Natural killer cell treated with Interleukin-12 subunit alpha and Interleukin-12 subunit beta and Interleukin-15 and Interleukin-18, amount 100 ng/mL, for 72 hours (primary cell): ENCODE measurements around the gene NRP2. TPM values are rescaled to one million over a fixed set of nuclear protein-coding genes. Genes with fewer than 3 reads are reported as not detected.

Experiments
- ATAC-seq, 2 donors: fragments of 150-1000 bp; cut with Tn5 transposase in 1 of 2; sonication (Bioruptor Pico), chemical (Tn5 transposase) in 1 of 2; 2 replicates each; pipeline ENCODE4 v1.10.0; 2021
- DNase-seq: peaks from one replicate; pipeline ENCODE4 v3.0.0; 2022; ENCODE audit warnings: low spot score
- H3K27ac Mint-ChIP-seq, 2 donors: 1 replicate in 1 of 2; 2 replicates in 1 of 2; pipeline ENCODE4 v1.8.0; 2022; ENCODE audit warnings: mixed read lengths in 2 of 2, mild to moderate bottlenecking in 1 of 2, moderate library complexity in 1 of 2
- H3K27me3 Mint-ChIP-seq, 2 donors: 1 replicate in 1 of 2; 2 replicates in 1 of 2; pipeline ENCODE4 v1.8.0; 2022; ENCODE audit warnings: mixed read lengths in 2 of 2
- H3K36me3 Mint-ChIP-seq: one replicate; pipeline ENCODE4 v1.8.0; 2022; ENCODE audit warnings: mixed read lengths
- H3K4me1 Mint-ChIP-seq, 2 donors: 1 replicate in 1 of 2; 2 replicates in 1 of 2; pipeline ENCODE4 v1.8.0; 2022; ENCODE audit warnings: low read depth in 2 of 2, mixed read lengths in 2 of 2, mild to moderate bottlenecking in 1 of 2
- H3K4me3 Mint-ChIP-seq: one replicate; pipeline ENCODE4 v1.8.0; 2022; ENCODE audit warnings: mixed read lengths
- H3K9me3 Mint-ChIP-seq: 2 replicates; pipeline ENCODE4 v1.8.0; 2022; ENCODE audit warnings: mixed read lengths
- total RNA-seq, 2 donors: library from RNA; stranded (reverse); gene quantifications; one replicate each; pipeline ENCODE4 v1.2.3, GENCODE V29; 2022

Gene NRP2
- total RNA-seq, 2 donors from 2014 or later: 1.5 to 2.6 TPM

- Mint-ChIP-seq H3K4me1 (peaks cover 0 to 3% of the 10 kb centered on the region in 2 donors), H3K27me3 (peaks cover 19 to 45% of the 10 kb centered on the region in 2 donors), H3K36me3 (no peaks in the 10 kb centered on the region)
These were observed 103.4 kb downstream of the NRP2 start for GRCh38 chr2:205785507-205786260.

GRCh38 chr2:205786976-205787375 lies 104.7 kb downstream of the NRP2 start:
- Mint-ChIP-seq H3K36me3 (no peaks in the 10 kb centered on the region), H3K27me3 (peaks cover 21 to 55% of the 10 kb centered on the region in 2 donors), H3K4me3 (no peak overlapping the region), H3K9me3 (no peaks in the 10 kb centered on the region), H3K27ac (no peak overlapping the region), H3K4me1 (peaks cover 0 to 3% of the 10 kb centered on the region in 2 donors)
- ATAC-seq (peak in 1 of 2 donors; percentile 40), DNase-seq (no peak)

More at GRCh38 chr2:205785507-205786260, 103.4 kb downstream of the NRP2 start:
- ATAC-seq (no peak), DNase-seq (no peak)
- Mint-ChIP-seq H3K9me3 (no peaks in the 10 kb centered on the region), H3K27ac (no peak overlapping the region), H3K4me3 (no peak overlapping the region)

DNA sequence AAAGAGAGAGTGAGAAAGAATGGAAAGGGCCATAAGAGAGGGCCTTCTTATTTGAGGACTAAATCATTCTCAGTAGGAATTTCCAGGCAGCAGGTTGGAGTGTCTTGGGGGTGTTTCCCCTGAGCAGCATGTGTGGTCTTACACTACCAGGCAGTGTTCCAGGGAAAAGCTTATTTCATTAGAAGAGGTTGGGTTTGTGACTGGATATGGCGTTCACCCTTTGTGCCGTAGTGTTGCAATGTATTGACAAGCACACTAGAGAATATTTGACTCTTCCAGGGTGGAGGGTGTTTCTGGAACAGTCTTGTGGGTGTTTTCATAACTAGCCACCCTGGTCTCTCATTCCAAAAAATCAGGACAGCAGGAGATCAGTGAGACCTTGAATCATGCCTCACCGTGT lies 105.5 kb downstream of the NRP2 start:
- Mint-ChIP-seq H3K27me3 (peaks cover 23 to 63% of the 10 kb centered on the region in 2 donors), H3K9me3 (no peaks in the 10 kb centered on the region), H3K4me1 (peaks cover 0 to 3% of the 10 kb centered on the region in 2 donors), H3K36me3 (no peaks in the 10 kb centered on the region), H3K27ac (no peak overlapping the region), H3K4me3 (no peak overlapping the region)
- DNase-seq (no peak), ATAC-seq (no peak)

DNA sequence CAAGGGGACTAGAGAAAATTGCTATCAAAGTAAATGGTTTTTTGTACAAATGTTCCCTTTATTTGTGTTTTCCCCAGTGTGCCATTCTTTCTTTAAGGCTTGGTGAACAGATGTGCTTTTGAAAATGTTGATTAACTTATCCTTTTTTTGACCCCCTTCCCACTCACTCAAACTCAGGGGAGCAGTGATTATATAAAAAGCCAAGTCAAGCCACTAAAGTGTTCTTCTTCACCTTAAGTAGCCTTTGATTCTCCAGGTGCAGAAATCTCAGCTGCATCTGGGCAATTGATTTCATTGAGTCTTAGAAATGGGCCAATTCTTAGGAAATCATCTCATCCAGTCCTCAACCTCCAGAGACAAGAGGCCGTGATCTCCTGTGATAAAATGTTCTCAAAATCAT lies 107.6 kb downstream of the NRP2 start:
- H3K27ac Mint-ChIP-seq: no peak overlapping the region
- H3K4me3 Mint-ChIP-seq: no peak overlapping the region
- no peaks in the 10 kb centered on the region for H3K36me3 Mint-ChIP-seq
- DNase-seq (no peak), ATAC-seq (no peak)
- peaks cover 21 to 60% of the 10 kb centered on the region in 2 donors for H3K27me3 Mint-ChIP-seq
- peaks cover 0 to 3% of the 10 kb centered on the region in 2 donors for H3K4me1 Mint-ChIP-seq
- H3K9me3 Mint-ChIP-seq: no peaks in the 10 kb centered on the region

GRCh38 chr2:205792908-205793307 lies 110.6 kb downstream of the NRP2 start:
- Mint-ChIP-seq H3K4me3 (no peak overlapping the region), H3K27ac (no peak overlapping the region), H3K27me3 (peaks cover 11 to 33% of the 10 kb centered on the region in 2 donors), H3K36me3 (no peaks in the 10 kb centered on the region), H3K4me1 (no peaks in the 10 kb centered on the region), H3K9me3 (no peaks in the 10 kb centered on the region)
- ATAC-seq (no peak), DNase-seq (no peak)

DNA sequence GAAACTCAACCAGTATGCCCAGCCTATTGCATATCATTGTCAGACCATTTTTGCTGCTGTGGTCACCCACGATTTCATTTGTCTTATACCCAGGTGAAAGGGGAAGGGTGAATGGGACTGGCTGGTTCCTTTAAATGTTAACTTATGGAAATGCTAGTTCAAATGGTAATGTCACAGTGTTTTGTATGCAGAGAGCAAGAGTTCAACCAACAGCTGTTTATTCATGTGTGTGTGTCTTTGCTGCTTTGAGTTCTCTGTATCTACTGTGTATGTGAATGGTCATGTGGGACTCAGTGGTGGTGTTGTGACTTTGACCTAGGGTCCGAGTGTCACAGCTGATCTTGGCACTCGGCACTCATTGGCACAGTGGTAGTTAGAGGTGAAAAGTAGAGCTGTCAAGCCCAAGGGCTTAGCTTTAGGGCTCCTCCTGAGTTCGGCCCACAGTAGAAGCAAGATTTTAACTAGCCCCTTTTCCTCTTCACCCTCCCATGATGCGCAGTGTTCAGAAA lies 114.6 kb downstream of the NRP2 start:
- no peak overlapping the region for H3K27ac Mint-ChIP-seq
- DNase-seq: no peak
- no peaks in the 10 kb centered on the region for H3K4me1 Mint-ChIP-seq
- H3K4me3 Mint-ChIP-seq: no peak overlapping the region
- H3K27me3 Mint-ChIP-seq: peaks cover 2 to 12% of the 10 kb centered on the region in 2 donors
- no peak for ATAC-seq
- no peaks in the 10 kb centered on the region for H3K36me3 Mint-ChIP-seq
- no peaks in the 10 kb centered on the region for H3K9me3 Mint-ChIP-seq

DNA sequence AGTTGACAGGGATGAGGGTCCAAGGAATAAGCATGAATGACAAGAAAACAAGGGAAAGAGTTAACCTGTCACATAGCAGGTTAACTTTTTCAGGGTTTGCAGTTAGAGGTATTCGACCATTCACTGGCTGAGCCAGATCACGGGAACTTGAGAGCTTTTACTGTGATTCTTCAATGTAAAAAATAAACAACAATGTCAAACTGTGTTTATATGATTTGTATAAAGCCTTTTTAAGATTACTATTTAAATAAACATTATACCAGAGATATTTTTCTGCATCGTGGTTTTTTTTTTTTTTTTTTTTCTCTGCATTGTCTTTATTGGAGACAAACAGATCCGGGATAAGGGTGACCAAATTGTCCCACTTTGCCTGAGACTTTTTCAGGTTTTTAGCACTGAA lies 115.6 kb downstream of the NRP2 start:
- H3K9me3 Mint-ChIP-seq: no peaks in the 10 kb centered on the region
- DNase-seq (no peak), ATAC-seq (no peak)
- no peak overlapping the region for H3K27ac Mint-ChIP-seq
- no peak overlapping the region for H3K4me3 Mint-ChIP-seq
- no peaks in the 10 kb centered on the region for H3K36me3 Mint-ChIP-seq
- H3K4me1 Mint-ChIP-seq: no peaks in the 10 kb centered on the region
- peaks cover 2% of the 10 kb centered on the region in 2 donors for H3K27me3 Mint-ChIP-seq

GRCh38 chr2:205800224-205800623 lies 117.9 kb downstream of the NRP2 start:
- Mint-ChIP-seq H3K27me3 (peaks cover 5 to 7% of the 10 kb centered on the region in 2 donors), H3K4me3 (no peak overlapping the region), H3K36me3 (no peaks in the 10 kb centered on the region), H3K4me1 (no peaks in the 10 kb centered on the region), H3K27ac (no peak overlapping the region), H3K9me3 (no peaks in the 10 kb centered on the region)
- ATAC-seq (no peak), DNase-seq (no peak)

GRCh38 chr2:205800773-205801172 lies 118.5 kb downstream of the NRP2 start:
- no peak for ATAC-seq
- H3K36me3 Mint-ChIP-seq: no peaks in the 10 kb centered on the region

GRCh38 chr2:205802065-205802464 lies 119.8 kb downstream of the NRP2 start:
- DNase-seq: no peak
- no peak overlapping the region for H3K4me3 Mint-ChIP-seq
- ATAC-seq: no peak
- H3K9me3 Mint-ChIP-seq: no peaks in the 10 kb centered on the region
- H3K4me1 Mint-ChIP-seq: no peaks in the 10 kb centered on the region
- no peaks in the 10 kb centered on the region for H3K36me3 Mint-ChIP-seq
- no peak overlapping the region for H3K27ac Mint-ChIP-seq
- H3K27me3 Mint-ChIP-seq: peaks cover 7 to 11% of the 10 kb centered on the region in 2 donors

More at GRCh38 chr2:205800773-205801172, 118.5 kb downstream of the NRP2 start:
- no peak for DNase-seq
- H3K4me3 Mint-ChIP-seq: no peak overlapping the region
- H3K27ac Mint-ChIP-seq: no peak overlapping the region
- peaks cover 7 to 8% of the 10 kb centered on the region in 2 donors for H3K27me3 Mint-ChIP-seq
- no peaks in the 10 kb centered on the region for H3K4me1 Mint-ChIP-seq
- H3K9me3 Mint-ChIP-seq: no peaks in the 10 kb centered on the region

- Mint-ChIP-seq H3K9me3 (no peaks in the 10 kb centered on the region), H3K4me3 (no peak overlapping the region), H3K4me1 (no peaks in the 10 kb centered on the region), H3K27me3 (peaks cover 7 to 11% of the 10 kb centered on the region in 2 donors), H3K36me3 (no peaks in the 10 kb centered on the region), H3K27ac (no peak overlapping the region)
- DNase-seq (no peak), ATAC-seq (no peak)
These were observed 120.6 kb downstream of the NRP2 start for GRCh38 chr2:205802941-205803340.

- ATAC-seq (no peak), DNase-seq (no peak)
- H3K9me3 Mint-ChIP-seq: no peaks in the 10 kb centered on the region
- no peak overlapping the region for H3K27ac Mint-ChIP-seq
- no peaks in the 10 kb centered on the region for H3K36me3 Mint-ChIP-seq
- H3K27me3 Mint-ChIP-seq: peaks cover 7 to 11% of the 10 kb centered on the region in 2 donors
- no peak overlapping the region for H3K4me3 Mint-ChIP-seq
- H3K4me1 Mint-ChIP-seq: no peaks in the 10 kb centered on the region
These were observed 121.2 kb downstream of the NRP2 start for GRCh38 chr2:205803500-205803899.

DNA sequence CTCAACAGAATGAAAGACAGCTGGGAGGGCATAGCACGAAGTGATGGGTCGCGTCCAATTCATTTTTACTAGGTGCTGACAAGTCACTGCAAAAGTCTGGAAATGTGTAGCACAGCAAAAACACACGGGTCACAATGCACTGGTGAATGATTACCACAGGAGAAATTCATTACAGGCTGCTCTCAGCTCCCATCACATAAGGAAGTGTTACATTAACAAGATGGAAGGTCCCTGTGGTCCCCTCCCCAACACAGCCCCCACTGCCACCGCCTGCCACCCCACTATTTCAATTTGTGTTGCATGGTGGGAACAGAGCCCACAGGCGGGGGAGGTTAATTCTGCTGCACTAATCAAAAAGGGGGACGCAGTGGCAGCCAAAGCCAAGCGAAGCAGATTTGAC lies 122.8 kb downstream of the NRP2 start:
- peaks cover 7 to 11% of the 10 kb centered on the region in 2 donors for H3K27me3 Mint-ChIP-seq
- no peak overlapping the region for H3K27ac Mint-ChIP-seq
- no peak for DNase-seq
- H3K4me1 Mint-ChIP-seq: no peaks in the 10 kb centered on the region
- H3K4me3 Mint-ChIP-seq: no peak overlapping the region
- H3K36me3 Mint-ChIP-seq: no peaks in the 10 kb centered on the region
- H3K9me3 Mint-ChIP-seq: no peaks in the 10 kb centered on the region
- ATAC-seq: no peak

DNA sequence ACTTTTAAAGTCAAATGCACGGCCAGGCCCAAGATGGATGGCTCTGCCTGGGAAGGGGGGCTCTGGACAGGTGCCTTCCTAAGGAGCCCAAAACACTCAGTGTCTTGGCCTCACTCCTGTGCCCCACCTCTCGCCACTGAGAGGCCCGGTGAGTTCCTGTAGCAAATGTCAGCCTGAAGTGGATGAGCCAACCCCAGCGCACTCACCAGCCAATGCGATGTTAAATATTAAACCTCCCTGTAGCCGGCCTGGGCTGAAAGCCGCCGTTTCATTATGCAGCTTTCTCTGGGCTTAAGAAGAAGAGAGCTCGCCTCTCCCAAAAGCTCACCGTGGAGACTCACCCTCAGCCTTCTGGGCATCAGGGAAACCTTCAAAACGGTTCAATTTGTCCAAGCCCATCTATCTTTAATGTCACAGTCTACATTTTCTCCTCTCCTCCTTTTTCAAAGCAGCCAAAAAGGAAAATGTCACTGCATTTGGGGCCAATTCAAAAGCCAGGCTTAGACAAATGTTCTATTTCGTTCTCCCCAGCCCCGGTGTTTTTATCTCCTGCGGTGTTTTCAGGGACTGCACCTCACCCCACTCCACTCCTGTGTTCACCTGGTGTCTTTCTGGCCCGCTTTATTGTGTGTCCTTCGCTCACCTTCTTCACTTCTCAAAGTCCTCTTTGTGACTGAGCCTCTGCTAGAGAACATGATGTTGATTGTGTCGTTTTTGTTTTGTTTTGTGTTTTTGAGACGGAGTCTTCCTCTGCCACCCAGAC lies 124.0 kb downstream of the NRP2 start:
- no peak overlapping the region for H3K27ac Mint-ChIP-seq
- no peaks in the 10 kb centered on the region for H3K36me3 Mint-ChIP-seq
- ATAC-seq (no peak), DNase-seq (no peak)
- peaks cover 7 to 11% of the 10 kb centered on the region in 2 donors for H3K27me3 Mint-ChIP-seq
- no peaks in the 10 kb centered on the region for H3K4me1 Mint-ChIP-seq
- H3K9me3 Mint-ChIP-seq: no peaks in the 10 kb centered on the region
- H3K4me3 Mint-ChIP-seq: no peak overlapping the region
